22Rv1 (cell line): ENCODE results near the gene MICU2.

Experiments used
- ZFX ChIP-seq: fragments of 450-650 bp; IDR thresholded peaks from 2 replicates; pipeline ENCODE4 v1.6.1; 2017; ENCODE audit warnings: antibody characterized with exemption, borderline replicate concordance
- TF ChIP-seq, protein P1 (sequence below): fragments of 450-650 bp; IDR thresholded peaks from 2 replicates; pipeline ENCODE4 v1.5.1; 2017; ENCODE audit warnings: mild to moderate bottlenecking

DNA sequence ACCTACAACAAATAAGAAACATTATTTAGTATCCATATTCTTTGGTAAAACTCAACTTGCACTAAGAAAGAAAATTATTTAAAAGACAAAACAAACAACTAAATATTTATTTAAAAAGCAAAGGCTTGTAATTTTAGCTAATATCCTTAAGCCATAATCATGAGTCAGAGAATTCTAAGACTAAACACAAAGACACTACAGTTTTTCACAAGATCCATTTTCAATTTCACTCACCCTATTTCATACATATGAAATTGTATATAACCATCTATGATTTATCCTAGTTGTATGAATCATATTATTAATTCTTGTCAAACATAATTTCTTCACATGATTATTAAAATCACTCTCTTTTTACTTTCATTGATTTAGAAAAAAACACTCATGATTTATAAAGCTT lies 64.3 kb downstream of the MICU2 start:
- TF ChIP-seq, protein P1, sequence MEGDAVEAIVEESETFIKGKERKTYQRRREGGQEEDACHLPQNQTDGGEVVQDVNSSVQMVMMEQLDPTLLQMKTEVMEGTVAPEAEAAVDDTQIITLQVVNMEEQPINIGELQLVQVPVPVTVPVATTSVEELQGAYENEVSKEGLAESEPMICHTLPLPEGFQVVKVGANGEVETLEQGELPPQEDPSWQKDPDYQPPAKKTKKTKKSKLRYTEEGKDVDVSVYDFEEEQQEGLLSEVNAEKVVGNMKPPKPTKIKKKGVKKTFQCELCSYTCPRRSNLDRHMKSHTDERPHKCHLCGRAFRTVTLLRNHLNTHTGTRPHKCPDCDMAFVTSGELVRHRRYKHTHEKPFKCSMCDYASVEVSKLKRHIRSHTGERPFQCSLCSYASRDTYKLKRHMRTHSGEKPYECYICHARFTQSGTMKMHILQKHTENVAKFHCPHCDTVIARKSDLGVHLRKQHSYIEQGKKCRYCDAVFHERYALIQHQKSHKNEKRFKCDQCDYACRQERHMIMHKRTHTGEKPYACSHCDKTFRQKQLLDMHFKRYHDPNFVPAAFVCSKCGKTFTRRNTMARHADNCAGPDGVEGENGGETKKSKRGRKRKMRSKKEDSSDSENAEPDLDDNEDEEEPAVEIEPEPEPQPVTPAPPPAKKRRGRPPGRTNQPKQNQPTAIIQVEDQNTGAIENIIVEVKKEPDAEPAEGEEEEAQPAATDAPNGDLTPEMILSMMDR = no peak
- TF ChIP-seq ZFX = no peak
